ENCODE data around the gene SKA2.
"Not testable (repeated sequence)": the region's sequence is repeated elsewhere in the genome, so short reads cannot be mapped to it uniquely, and the experiment has no call there.

The SKA2 gene

GRCh38 chr17:59145571-59146096 is 9.4 kb downstream of the SKA2 start:
- no peak for DNase-seq (ENCODE audit: low spot score)
- no peak for TF ChIP-seq CTCF (IDR thresholded peaks at IDR 0.05; ENCODE audit: borderline replicate concordance, control extremely low read depth, extremely low read depth, insufficient read depth, missing control alignments)
- in situ Hi-C loops (cut with MboI; ENCODE audit: low sequenced_read_pairs, unreplicated experiment) = no loop called here

- DNase-seq (ENCODE audit: low spot score) = no peak
- in situ Hi-C loops (cut with MboI; ENCODE audit: low sequenced_read_pairs, unreplicated experiment) = no loop called here
- no peak for TF ChIP-seq CTCF (IDR thresholded peaks at IDR 0.05; ENCODE audit: borderline replicate concordance, control extremely low read depth, extremely low read depth, insufficient read depth, missing control alignments)
These were observed 13.1 kb downstream of the SKA2 start for GRCh38 chr17:59141860-59142259.

- in situ Hi-C loops (cut with MboI; ENCODE audit: low sequenced_read_pairs, unreplicated experiment) = no loop called here
- TF ChIP-seq CTCF (IDR thresholded peaks at IDR 0.05; ENCODE audit: borderline replicate concordance, control extremely low read depth, extremely low read depth, insufficient read depth, missing control alignments) = no peak
- no peak for DNase-seq (ENCODE audit: low spot score)
These were observed 15.0 kb downstream of the SKA2 start for GRCh38 chr17:59139939-59140338.

- DNase-seq (ENCODE audit: low spot score); in situ Hi-C loops (cut with MboI; ENCODE audit: low sequenced_read_pairs, unreplicated experiment): not testable (repeated sequence)
These were observed 16.6 kb downstream of the SKA2 start for GRCh38 chr17:59138339-59138738.

GRCh38 chr17:59131131-59131530 is 23.9 kb downstream of the SKA2 start:
- in situ Hi-C loops (cut with MboI; ENCODE audit: low sequenced_read_pairs, unreplicated experiment) = no loop called here

GRCh38 chr17:59129814-59130213 is 25.2 kb downstream of the SKA2 start:
- no peak for DNase-seq (ENCODE audit: low spot score)
- in situ Hi-C loops (cut with MboI; ENCODE audit: low sequenced_read_pairs, unreplicated experiment) = no loop called here
- TF ChIP-seq CTCF (IDR thresholded peaks at IDR 0.05; ENCODE audit: borderline replicate concordance, control extremely low read depth, extremely low read depth, insufficient read depth, missing control alignments) = no peak

More at GRCh38 chr17:59131131-59131530, 23.9 kb downstream of the SKA2 start:
- no peak for TF ChIP-seq CTCF (IDR thresholded peaks at IDR 0.05; ENCODE audit: borderline replicate concordance, control extremely low read depth, extremely low read depth, insufficient read depth, missing control alignments)
- no peak for DNase-seq (ENCODE audit: low spot score)

- no peak for TF ChIP-seq CTCF (IDR thresholded peaks at IDR 0.05; ENCODE audit: borderline replicate concordance, control extremely low read depth, extremely low read depth, insufficient read depth, missing control alignments)
- DNase-seq (ENCODE audit: low spot score) = no peak
- in situ Hi-C loops (cut with MboI; ENCODE audit: low sequenced_read_pairs, unreplicated experiment) = no loop called here
These were observed 28.1 kb downstream of the SKA2 start for GRCh38 chr17:59126809-59127417.
